HG02623 (cell line): ENCODE measurements around the gene EMSY.
"Not testable (repeated sequence)": the region's sequence is repeated elsewhere in the genome, so short reads cannot be mapped to it uniquely, and the experiment has no call there.

Experiments
- ATAC-seq: cut with Tn5 transposase; IDR thresholded peaks from one replicate; pipeline ENCODE4 v1.9.1; 2021; ENCODE audit warnings: moderate library complexity; ENCODE audit not compliant: unreplicated experiment

EMSY gene

DNA sequence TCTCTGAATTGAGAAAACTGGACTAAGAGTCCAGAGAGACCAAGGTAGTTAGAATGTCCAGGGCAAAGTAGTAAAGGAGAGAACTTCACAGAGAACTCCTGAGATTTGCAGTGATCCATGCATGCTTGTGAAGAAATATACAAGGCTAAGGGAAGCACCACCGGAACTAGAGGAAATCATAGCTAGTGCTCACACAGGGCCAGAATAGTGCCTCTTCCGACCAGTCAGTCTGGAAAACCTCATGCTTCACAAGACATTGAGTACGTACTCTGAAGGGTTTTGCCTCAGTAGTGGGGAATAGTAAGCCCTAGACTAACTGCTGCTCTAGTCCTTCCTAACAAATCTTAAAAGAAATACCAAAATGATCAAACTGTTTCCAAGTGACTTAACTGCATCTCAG lies 117.7 kb downstream of the EMSY start:
- no peak for ATAC-seq

GRCh38 chr11:76564364-76564763 lies 119.5 kb downstream of the EMSY start:
- ATAC-seq, result no peak

GRCh38 chr11:76566811-76567210 lies 122.0 kb downstream of the EMSY start:
- no peak for ATAC-seq

DNA sequence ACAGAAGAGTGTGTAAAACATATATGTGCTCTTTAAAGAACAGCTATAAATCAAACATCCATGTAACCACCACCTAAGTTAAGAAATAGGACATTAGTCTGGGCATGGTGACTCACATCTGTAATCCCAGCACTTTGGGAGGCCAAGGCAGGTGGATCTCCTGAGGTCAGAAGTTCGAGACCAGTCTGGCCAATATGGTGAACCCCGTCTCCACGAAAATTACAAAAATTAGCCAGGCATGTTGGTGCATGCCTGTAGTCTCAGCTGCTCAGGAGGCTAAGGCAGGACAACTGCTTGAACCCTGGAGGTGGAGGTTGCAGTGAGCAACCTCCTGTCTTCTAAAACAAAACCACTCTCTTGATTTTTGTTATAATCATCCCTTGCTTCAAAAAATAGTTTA lies 122.4 kb downstream of the EMSY start:
- no peak for ATAC-seq

- no peak for ATAC-seq
Measured at GRCh38 chr11:76568139-76568538, 123.3 kb downstream of the EMSY start.

DNA sequence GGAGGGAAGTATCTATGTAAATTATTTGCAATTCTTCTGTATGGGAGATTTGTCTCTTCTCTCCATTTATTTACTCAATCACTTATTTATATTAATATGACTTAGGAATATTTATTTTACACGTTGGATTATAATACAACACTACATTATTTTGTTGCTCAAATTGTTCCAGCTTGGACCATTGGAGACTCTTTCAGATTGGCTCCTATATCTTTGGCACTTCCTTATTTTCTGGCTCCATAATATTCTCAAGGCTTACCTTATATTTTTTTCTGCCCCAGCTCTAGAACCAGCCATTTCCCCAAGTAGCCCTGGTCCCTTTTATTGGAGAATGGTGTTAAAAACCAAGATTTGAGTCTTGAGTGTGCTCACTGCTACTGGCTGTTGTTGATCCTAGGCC lies 123.8 kb downstream of the EMSY start:
- no peak for ATAC-seq

DNA sequence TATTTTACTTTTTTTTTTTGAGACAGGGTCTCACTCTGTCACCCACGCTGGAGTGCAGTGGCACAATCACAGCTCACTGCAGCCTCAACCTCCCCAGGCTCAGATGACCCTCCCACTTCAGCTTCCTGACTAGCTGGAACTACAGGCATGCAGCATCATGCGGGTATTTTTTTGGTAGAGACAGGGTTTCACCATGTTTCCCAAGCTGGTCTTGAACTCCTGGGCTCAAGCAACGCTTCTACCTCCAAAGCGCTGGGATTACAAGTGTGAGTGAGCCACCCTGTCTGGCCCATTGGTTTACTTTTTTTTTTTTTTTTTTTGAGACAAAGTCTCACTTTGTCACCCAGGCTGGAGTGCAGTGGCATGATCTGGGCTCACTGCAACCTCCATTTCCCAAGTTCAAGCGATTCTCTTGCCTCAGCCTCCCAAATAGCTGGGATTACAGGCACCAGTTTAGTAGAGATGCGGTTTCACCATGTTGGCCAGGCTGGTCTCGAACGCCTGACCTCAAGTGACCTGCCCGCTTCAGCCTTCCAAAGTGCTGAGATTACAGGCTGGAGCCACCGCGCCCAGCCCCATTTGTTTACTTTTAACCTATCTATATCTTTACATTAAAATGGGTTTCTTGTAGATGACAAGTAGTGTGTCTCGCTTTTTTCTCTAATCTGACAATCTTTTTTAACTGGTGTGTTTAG lies 127.5 kb downstream of the EMSY start:
- not testable (repeated sequence) for ATAC-seq

DNA sequence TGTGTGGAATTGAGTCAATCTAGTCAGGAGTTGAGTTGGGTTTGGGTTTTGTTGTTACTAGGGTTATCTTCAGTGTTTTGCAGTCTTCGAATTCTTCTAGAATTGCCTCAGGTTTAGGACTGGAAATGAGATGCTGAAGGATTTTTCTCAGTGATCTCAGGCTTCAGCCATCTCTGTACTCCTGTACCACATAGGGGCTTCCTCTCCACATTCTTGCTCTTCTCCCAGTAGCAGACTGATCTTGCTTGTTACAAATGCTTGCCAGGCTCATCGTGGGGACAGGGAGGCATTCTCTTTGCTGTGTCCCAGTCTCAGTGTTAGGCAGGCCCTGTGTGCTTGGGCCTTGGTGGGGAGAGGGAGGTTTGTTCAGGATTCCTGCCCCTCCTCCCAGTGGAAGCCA lies 129.6 kb downstream of the EMSY start:
- ATAC-seq, result no peak

GRCh38 chr11:76574879-76575278 lies 130.1 kb downstream of the EMSY start:
- ATAC-seq, result no peak

DNA sequence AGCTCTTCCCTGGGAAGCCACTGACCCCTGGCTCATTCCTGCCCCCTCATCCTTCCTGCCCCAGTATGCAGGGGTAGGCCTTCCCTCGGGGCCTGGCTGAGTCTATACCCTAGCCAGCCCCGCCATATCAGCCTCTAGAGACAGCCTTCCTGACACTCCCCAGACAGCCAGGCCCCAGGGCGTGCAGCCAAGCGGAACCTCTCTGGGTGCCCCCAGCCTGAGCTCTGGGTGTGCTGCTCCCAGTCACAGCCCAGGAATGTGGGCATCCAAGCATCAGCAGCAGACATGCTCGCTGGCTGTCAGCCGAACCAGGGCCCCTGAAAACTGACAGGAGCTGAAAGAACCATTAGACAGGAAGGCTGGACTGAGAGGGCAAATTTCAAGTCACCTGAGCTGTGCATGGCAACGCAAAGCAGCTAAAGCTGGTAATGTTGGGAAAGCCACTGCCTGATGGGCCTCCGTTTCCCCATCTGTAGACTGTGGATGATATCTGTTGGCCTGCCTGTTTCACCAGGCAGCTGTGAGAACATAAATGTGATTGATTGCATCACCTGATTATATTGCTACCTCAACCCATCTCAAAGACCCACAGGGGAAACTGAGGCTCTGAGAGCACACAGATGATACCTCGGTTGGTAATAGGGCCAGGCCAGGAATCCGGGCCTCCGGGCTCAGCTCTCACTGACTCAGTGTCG lies 132.6 kb downstream of the EMSY start:
- no peak for ATAC-seq

DNA sequence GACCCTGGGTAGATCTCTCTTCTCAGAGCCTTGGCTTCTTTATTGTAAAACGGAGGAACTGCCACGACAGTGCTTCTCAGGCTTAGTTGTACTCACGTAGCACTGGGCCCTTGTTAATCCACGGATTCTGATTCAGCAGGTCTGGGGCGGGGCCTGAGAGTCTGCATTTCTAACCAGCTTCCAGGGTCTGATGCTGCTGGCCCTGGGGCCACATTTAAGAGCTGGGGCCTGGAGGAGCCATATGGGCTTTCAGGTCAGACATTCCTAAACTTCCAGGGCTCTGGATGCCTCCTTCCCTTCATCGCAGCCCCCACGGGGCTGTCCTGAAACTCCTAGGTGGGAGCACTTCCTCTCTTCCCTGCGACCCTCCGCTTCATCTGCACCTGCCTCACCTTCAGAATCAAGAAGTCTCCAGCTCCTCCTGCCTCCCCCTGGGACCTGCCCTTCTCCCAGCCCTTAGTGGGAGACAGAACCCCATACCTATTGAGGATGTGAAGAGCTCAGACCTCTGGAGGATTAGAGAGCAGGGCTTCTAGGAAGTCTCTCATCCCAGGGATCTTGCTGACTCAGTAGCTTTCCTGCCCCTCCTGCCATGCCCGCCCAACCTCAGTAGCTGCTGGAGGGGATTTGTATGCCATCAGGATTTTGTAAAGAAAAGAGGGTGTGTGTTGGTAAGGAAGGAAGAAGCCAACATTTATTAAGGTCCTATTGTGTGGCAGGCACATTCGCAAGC lies 133.3 kb downstream of the EMSY start:
- ATAC-seq, result no peak

DNA sequence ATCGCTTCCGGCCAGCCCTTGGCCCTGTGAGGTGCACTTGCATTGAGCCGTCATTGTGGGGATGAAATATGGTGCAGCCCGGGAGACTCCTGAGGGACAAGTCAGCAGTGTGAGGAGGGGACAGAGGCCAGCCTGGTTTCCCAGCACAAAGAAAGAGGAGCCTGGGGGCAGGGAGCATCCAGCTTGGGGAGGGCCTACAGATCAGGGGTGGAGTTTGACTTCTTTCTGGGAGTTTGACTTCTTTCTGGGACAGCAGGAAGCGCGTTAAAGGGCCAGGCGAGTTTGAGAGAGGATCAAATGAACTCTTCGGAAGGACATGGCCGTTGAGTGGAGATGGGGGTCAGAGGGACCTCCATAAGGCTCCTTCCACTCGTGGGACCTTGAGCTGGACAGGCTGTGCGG lies 133.8 kb downstream of the EMSY start:
- ATAC-seq, result no peak

DNA sequence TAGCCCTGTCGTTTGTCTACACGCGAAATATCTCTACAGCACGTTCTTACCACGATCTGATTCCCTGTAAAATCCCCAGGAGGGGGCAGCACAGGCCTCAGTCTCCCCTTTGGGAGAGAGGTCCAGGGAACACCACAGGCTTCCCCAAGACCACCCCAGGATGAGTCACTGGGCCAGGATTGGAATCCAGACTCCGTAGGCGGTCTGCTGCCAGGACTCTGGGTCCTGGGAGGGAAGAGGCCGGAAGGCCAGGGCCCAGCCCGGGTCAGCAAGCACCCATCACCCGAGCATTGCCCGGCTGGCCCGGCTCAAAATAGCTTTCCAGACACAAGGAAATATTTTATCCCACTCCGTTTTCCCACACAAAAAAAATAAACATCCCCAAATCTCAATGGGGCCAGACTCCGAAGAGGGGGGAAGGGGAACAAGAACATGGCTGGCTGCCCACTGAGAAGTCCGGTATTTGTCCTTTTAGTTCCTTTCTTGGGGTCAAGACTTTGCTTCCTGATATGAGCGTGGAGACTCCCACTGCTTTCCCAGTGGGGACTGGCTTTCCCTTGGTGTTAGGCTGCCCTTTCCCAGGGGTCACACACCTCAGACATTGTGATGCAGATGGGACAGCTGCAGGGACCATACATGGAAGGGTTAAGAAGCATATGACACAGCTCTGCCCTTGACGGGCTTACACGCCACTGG lies 134.4 kb downstream of the EMSY start:
- no peak for ATAC-seq

- ATAC-seq, result no peak
Measured at GRCh38 chr11:76579752-76580151, 134.9 kb downstream of the EMSY start.

DNA sequence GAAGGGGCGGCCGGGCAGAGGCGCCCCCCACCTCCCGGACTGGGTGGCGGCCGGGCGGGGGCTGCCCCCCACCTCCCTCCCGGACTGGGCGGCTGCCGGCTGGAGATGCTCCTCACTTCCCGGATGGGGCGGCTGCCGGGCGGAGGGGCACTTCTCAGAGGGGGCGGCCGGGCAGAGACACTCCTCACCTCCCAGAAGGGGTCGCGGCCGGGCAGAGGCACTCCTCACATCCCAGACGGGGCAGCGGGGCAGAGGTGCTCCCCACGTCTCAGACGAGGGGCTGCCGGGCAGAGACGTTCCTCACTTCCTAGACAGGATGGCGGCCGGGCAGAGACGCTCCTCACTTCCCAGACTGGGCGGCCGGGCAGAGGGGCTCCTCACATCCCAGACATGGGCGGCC lies 137.7 kb downstream of the EMSY start:
- ATAC-seq, result not testable (repeated sequence)

DNA sequence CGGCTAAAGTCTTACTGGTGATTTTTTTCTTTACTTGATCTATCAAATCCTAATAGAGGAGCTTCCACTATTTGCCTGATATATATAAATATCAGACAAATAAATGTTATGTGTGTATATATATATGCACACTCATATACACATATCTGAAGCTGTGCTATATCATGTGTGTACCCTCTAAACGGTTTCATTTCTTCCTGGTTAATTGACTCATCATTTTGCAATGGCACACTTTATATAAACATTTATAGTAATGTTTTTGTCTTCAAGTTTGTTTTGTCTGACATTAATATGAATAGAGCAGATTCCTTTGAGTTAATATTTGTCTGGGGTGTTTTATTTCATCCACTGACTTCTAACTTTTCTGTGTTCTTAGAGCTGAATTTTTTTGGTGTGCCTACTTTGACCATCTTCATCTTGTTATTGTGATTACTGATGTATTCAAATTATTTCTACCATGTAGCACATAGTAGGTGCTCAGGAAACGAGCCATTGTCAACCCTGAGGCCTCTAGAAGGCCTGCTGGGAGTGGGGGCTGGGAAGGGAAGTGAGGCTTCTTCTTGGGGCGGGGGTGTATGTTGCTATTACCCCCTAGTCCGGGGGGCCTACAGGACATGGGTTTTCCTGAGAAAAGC lies 143.1 kb downstream of the EMSY start:
- ATAC-seq, result no peak

- no peak for ATAC-seq
Measured at GRCh38 chr11:76588455-76589325, 143.9 kb downstream of the EMSY start.

GRCh38 chr11:76589477-76589876 lies 144.7 kb downstream of the EMSY start:
- no peak for ATAC-seq

GRCh38 chr11:76589964-76590950 lies 145.4 kb downstream of the EMSY start:
- ATAC-seq, result no peak
